RPMI7951 (cell line): ENCODE measurements around the gene C14orf93. TPM values are rescaled to one million over a fixed set of nuclear protein-coding genes. Genes with fewer than 3 reads are reported as not detected.

Source experiments
- DNase-seq: peaks from one replicate; pipeline ENCODE4 v3.0.0-alpha.2; 2012; ENCODE audit warnings: low read depth
- total RNA-seq: library from RNA; depleted of rRNA; stranded (reverse); fragments of >200 nt; shearing (Covaris generic); gene quantifications from 2 replicates; pipeline ENCODE4 v1.2.3, GENCODE V29; 2014

The C14orf93 gene
- total RNA-seq, 1 experiment from 2014 or later: 8.2 TPM

GRCh38 chr14:23045419-23046357 lies 35.7 kb upstream of the C14orf93 start:
- DNase-seq: no peak

- no peak for DNase-seq
These were observed 34.9 kb upstream of the C14orf93 start for GRCh38 chr14:23044840-23045239.

DNA sequence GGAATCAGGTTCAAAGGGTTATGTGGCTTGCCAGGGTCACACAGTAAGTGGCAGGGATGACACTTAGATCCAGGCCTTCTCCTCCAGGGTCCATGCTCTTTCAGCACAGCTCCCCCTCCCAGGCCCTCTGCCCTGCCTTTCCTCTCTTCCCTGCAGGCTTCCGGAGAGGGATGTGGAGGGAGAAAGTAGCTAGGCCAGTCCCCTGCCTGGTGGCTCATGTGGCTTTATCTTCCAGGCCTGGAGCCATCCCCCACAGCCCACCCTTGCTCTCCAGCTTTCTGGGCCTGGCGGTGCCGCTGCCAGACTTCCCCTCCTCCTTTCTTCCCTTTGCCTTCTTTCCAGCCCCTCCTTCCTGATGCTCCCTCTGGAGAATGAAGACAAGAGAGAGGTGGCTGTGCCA lies 33.8 kb upstream of the C14orf93 start:
- DNase-seq: no peak

GRCh38 chr14:23043145-23043544 lies 33.2 kb upstream of the C14orf93 start:
- no peak for DNase-seq

GRCh38 chr14:23042162-23042965 lies 32.4 kb upstream of the C14orf93 start, which contains the start of gene PSMB11:
TSS of gene PSMB11 (plus strand) at chr14:23042212. CDS start at chr14:23042226, 14 bp downstream.
- no peak for DNase-seq

DNA sequence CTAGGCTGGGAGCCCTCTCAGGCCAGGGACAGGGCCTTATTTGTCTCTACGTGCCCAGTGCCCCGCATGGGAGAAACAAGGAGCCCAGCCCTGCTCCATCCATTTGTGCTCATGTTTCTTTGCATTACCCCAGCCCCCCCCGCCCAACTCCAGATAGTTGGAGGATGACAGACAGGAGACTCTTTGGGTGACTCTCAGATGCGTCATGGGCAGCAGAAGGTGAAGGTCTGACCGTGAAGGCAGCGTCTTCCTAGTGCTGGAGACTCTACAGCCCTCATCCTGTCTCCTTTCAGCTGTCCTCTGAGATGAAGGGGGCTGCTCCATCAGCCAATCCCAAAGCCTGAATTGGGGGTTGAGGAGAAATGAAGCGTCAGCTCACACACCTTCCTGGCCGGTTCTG lies 31.8 kb upstream of the C14orf93 start:
- DNase-seq: peak; percentile 33

DNA sequence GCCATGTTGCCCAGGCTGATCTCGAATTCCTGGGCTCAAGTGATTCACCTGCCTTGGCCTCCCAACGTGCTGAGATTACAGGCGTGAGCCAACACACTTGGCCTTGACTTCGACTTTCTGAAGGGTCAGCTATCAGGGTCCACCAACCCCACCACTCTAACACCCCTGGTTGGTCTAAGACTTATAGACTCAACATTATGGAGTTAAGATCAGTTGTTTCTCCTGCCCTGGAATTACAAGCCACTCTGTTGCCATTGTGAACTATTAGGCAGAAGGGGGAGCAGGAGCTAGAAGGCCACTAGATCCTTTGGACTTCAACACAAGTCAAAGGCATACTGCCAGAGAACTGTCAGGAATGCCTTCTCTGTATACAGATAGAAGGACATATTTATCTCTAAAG lies 30.2 kb upstream of the C14orf93 start:
- no peak for DNase-seq

GRCh38 chr14:23035303-23036144 lies 25.6 kb upstream of the C14orf93 start:
- DNase-seq: no peak

GRCh38 chr14:23034498-23035302 lies 24.8 kb upstream of the C14orf93 start, which contains the start of gene PSMB5:
TSS of gene PSMB5 (minus strand) at chr14:23034900. CDS start at chr14:23034881, 19 bp downstream.
- peak; percentile 92 for DNase-seq

DNA sequence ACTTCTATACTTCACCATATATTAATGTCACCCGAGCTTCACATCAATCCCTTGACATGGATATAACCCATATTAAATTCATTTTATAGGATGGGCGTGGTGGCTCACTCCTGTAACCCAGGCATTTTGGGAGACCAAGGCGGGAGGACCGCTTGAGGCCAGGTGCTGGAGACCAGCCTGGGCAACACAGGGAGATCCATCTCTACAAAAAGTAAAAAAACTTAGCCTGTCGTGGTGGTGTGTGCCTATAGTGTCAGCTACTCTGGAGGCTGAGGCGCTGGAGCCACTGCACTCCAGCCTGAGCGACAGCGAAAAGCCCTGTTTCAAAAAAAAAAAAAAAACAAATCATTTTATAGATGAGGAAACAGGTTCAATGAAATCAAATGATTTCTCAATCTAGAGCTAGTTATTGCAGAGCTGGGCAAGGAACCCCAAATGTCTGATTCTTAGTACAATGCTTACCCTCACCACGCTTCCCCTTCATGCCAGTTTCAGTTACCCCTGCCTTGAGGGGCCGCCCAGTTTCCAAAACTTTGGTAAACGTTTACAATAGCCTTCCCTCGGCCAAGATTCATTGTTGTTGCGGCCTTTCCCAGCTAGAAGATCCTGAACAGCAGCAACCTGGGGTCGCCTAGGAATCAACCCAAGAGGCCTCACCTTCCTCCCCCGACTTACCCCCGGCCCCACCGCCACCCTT lies 24.0 kb upstream of the C14orf93 start:
- no peak for DNase-seq

GRCh38 chr14:23033251-23033727 lies 23.3 kb upstream of the C14orf93 start:
- DNase-seq: no peak

DNA sequence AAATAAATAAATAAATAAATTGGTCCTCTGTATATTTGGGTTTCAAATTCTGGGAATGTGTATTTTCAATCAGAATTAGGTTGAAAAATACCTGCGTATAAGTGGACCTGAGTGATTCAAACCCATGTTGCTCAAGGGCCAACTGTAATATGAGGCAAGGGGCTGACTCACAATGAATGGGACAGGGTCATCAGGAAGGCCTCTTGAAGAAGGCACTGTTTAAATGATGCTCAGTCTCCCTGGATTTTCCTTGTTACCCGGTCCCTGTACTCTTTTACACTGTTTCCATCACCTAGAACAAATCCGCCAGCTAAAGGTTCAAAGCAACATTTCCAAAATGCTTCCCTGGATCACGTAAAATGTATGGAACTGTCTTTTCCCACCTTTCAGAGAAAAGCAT lies 21.0 kb upstream of the C14orf93 start:
- no peak for DNase-seq

DNA sequence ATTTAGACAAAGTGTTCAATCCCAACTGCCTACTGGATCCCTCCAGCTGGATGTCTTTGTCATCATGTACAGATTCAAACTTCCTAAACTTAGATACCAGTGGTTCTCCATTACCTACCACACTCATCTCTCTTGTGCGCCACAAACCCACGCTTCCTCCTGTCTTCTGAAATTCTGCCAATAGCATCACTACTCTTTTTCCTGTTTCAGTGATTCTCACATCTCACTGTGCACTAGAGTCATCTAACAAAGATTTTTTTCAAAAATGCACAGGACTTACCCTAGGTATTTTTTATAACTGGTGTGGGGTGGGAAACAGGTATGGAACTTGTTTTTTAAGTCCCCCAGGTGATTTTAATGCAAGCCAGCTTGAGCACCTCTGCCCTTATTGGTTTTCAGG lies 18.9 kb upstream of the C14orf93 start:
- DNase-seq: no peak

GRCh38 chr14:23025151-23025814 lies 15.3 kb upstream of the C14orf93 start:
- DNase-seq: no peak

DNA sequence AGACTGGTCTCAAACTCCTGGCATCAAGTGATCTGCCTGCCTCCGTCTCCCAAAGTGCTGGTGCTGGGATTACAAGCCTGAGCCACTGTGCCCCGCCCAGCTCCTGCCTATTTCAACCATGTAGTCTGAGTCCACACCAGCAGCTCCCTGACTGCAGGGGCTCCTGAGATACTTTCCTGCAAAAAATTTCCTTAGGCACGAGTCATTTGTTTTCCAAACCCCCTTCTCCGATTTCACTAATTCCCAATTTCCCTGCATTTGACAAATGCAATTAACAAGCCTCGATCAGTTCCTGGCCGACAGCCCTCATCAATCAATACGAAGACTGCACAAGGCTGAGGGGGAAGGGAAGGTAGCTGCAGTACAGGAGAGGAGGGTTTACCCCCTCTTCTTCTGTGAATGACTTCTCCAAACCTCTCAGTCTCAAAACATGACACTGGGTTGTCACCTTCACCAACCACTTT lies 14.7 kb upstream of the C14orf93 start:
- no peak for DNase-seq

- no peak for DNase-seq
These were observed 13.8 kb upstream of the C14orf93 start for GRCh38 chr14:23023795-23024152.

DNA sequence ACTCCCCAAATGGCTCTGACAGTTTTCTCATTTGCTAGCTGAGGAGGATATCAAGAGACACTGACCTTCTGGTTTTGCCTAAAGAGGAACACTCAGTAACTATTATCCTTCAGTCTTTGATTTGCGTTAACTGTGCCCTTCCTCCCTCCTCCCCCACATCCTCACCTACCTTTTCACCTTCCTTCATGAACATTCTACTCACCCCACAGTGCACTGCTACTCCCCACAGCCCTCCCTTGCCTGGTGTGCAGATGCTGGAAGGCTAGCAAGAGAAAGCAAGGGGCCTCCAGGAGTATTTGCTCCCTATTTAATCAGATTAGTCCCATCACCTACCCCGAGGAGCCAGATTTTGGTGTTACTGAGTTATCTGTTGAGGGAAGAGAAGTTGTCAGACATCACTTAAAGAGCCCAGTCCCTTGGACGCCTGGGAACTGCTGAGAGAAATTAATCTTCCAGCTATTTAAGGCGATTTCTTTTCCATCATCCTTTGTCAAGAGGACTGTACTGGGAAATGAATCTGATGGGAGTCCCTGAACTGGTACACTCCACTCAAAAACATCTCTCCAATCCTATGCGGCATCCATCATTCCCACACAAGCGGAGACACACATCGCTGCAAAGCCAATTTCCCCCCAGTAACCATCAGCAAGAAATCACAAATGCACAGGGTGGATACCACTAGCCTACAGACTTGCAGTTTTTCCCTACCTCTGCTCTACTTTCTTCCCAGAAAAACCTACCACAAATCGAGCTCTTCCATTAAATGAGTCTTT lies 13.3 kb upstream of the C14orf93 start:
- DNase-seq: no peak

GRCh38 chr14:23021889-23022442 lies 12.0 kb upstream of the C14orf93 start:
- DNase-seq: no peak
